ENCODE measurements around the gene SLIT2. TPM values are rescaled to one million over a fixed set of nuclear protein-coding genes. Genes with fewer than 3 reads are reported as not detected.

Gene SLIT2
- total RNA-seq, 1 donor from 2014 or later: 25.2 TPM

GRCh38 chr4:20256381-20256881, 4.7 kb downstream of the SLIT2 start:
- DNase-seq (ENCODE audit: low spot score in 2 of 2): no peak
- no peaks in the 10 kb centered on the region for H3K36me3 ChIP-seq
- H3K4me3 ChIP-seq: peak overlapping the region; percentile 82 to 83
- H3K4me1 ChIP-seq: peaks cover 0 to 3% of the 10 kb centered on the region in 2 donors
- H3K9me3 ChIP-seq: no peaks in the 10 kb centered on the region
- peak overlapping the region in 1 of 2 donors; percentile 7 for H3K27ac ChIP-seq
- TF ChIP-seq, protein P1, sequence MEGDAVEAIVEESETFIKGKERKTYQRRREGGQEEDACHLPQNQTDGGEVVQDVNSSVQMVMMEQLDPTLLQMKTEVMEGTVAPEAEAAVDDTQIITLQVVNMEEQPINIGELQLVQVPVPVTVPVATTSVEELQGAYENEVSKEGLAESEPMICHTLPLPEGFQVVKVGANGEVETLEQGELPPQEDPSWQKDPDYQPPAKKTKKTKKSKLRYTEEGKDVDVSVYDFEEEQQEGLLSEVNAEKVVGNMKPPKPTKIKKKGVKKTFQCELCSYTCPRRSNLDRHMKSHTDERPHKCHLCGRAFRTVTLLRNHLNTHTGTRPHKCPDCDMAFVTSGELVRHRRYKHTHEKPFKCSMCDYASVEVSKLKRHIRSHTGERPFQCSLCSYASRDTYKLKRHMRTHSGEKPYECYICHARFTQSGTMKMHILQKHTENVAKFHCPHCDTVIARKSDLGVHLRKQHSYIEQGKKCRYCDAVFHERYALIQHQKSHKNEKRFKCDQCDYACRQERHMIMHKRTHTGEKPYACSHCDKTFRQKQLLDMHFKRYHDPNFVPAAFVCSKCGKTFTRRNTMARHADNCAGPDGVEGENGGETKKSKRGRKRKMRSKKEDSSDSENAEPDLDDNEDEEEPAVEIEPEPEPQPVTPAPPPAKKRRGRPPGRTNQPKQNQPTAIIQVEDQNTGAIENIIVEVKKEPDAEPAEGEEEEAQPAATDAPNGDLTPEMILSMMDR (IDR thresholded peaks at IDR 0.05): no peak
- intact Hi-C loops (cut with DNase I): no loop called here
- H3K27me3 ChIP-seq: no peaks in the 10 kb centered on the region

DNA sequence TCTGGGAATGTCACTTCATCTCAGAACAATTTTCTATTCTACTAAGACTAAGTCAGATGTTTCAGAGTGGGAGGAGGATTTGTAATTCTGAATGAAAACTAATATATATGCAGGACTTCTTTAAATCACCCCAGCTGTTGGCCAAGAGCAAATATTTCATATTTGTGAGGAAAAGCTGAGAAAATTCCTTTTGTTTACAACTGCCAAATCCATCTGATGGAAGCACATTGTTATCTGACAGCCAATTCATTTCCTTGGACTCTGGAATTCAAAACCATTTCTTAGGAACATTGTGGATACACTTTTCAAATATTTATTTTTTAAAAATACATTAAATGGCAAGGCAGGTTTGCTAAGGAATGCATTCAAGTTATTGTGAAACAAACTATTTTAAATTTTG, 8.0 kb downstream of the SLIT2 start:
- no peak overlapping the region for H3K27ac ChIP-seq
- no peaks in the 10 kb centered on the region for H3K9me3 ChIP-seq
- TF ChIP-seq, protein P1 (IDR thresholded peaks at IDR 0.05): no peak
- no peaks in the 10 kb centered on the region for H3K27me3 ChIP-seq
- H3K4me1 ChIP-seq: peaks cover 0 to 3% of the 10 kb centered on the region in 2 donors
- intact Hi-C loops (cut with DNase I): no loop called here
- H3K4me3 ChIP-seq: no peak overlapping the region
- H3K36me3 ChIP-seq: no peaks in the 10 kb centered on the region
- no peak for DNase-seq (ENCODE audit: low spot score in 2 of 2)

DNA sequence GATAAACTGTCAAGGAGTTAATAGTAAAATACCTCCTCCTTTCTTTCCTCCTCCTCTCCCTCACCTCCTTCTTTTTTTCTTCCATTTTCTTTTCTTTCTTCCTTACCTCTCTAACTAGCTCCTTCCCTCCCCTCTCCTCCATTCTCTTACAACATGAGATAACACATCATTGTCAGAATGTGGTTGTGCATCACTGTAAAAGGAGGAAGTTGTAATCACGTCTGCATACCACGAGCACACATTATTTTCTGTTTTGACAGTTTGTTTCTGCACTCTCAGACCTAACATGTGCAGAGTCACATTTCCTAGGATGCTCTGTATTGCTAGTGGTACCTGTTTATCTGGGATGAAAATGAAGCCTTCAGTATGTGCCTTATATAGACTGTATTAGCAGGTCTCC, 9.1 kb downstream of the SLIT2 start:
- TF ChIP-seq, protein P1 (IDR thresholded peaks at IDR 0.05): no peak
- Histone ChIP-seq H3K36me3 (no peaks in the 10 kb centered on the region), H3K4me1 (peaks cover 0 to 3% of the 10 kb centered on the region in 2 donors), H3K4me3 (no peak overlapping the region), H3K27ac (no peak overlapping the region), H3K27me3 (no peaks in the 10 kb centered on the region), H3K9me3 (no peaks in the 10 kb centered on the region)
- intact Hi-C loops (cut with DNase I): no loop called here
- no peak for DNase-seq (ENCODE audit: low spot score in 2 of 2)

DNA sequence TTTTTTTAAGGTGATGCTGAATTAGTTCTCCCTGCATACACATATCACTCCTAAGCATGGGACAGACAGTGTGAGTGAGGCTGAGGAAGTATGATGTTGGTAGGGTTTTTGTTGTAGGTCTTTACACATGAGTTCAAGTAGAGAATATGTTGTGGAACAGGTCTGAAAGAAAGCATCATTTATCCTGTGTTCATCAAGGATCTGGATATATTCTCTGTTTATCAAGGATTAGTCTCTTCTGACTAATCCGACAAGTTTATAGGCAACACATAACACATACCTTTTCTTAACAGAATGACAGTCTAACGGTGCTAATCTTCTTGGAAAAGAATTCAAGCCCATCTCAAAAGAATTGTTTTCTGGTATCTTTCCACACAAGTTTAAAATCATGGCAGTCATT, 10.5 kb downstream of the SLIT2 start:
- TF ChIP-seq, protein P1 (IDR thresholded peaks at IDR 0.05): no peak
- no peaks in the 10 kb centered on the region for H3K9me3 ChIP-seq
- intact Hi-C loops (cut with DNase I): no loop called here
- peaks cover 0 to 3% of the 10 kb centered on the region in 2 donors for H3K4me1 ChIP-seq
- H3K27ac ChIP-seq: no peak overlapping the region
- H3K36me3 ChIP-seq: no peaks in the 10 kb centered on the region
- no peaks in the 10 kb centered on the region for H3K27me3 ChIP-seq
- no peak overlapping the region for H3K4me3 ChIP-seq
- DNase-seq (ENCODE audit: low spot score in 2 of 2): no peak

- H3K4me3 ChIP-seq: no peak overlapping the region
- peaks cover 0 to 14% of the 10 kb centered on the region in 2 donors for H3K4me1 ChIP-seq
- intact Hi-C loops (cut with DNase I): no loop called here
- TF ChIP-seq, protein P1 (IDR thresholded peaks at IDR 0.05): no peak
- no peaks in the 10 kb centered on the region for H3K36me3 ChIP-seq
- DNase-seq (ENCODE audit: low spot score in 2 of 2): no peak
- no peaks in the 10 kb centered on the region for H3K9me3 ChIP-seq
- H3K27me3 ChIP-seq: no peaks in the 10 kb centered on the region
- no peak overlapping the region for H3K27ac ChIP-seq
Observed at GRCh38 chr4:20264688-20265087, 13.0 kb downstream of the SLIT2 start.

DNA sequence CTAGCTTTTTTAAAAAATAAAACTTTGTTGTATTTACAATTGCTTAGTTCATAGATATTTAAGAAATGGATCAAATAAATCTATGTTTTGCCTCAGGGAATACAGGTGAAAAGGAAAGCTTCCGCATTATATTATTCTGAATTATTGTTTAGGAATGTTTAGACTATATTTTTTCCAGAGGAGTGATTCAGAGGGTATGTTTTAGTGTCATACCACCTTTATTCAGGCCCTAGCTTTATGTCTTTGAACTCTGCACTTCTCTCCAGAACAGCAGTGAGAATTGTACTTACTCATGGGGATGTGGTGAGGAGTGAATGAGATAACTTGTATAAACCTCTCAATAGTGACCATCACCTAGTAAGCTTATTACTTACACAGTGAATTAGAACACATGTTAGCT, 14.0 kb downstream of the SLIT2 start:
- H3K4me1 ChIP-seq: peaks cover 0 to 12% of the 10 kb centered on the region in 2 donors
- no peaks in the 10 kb centered on the region for H3K27me3 ChIP-seq
- no peak for DNase-seq (ENCODE audit: low spot score in 2 of 2)
- H3K9me3 ChIP-seq: no peaks in the 10 kb centered on the region
- intact Hi-C loops (cut with DNase I): no loop called here
- H3K27ac ChIP-seq: peak overlapping the region; percentile 69 to 83
- TF ChIP-seq, protein P1 (IDR thresholded peaks at IDR 0.05): no peak
- H3K36me3 ChIP-seq: no peaks in the 10 kb centered on the region
- no peak overlapping the region for H3K4me3 ChIP-seq

Data from ascending aorta (tissue), 2 donors.